CD4-positive, alpha-beta T cell treated with Interleukin-17A for 1 hour (primary cell): Measurements from ENCODE around the gene SLC29A4.
"Not testable (repeated sequence)": the region's sequence is repeated elsewhere in the genome, so short reads cannot be mapped to it uniquely, and the experiment has no call there.

Experiments
- DNase-seq: peaks from one replicate; pipeline ENCODE4 v3.0.0-alpha.2; 2020

The SLC29A4 gene

DNA sequence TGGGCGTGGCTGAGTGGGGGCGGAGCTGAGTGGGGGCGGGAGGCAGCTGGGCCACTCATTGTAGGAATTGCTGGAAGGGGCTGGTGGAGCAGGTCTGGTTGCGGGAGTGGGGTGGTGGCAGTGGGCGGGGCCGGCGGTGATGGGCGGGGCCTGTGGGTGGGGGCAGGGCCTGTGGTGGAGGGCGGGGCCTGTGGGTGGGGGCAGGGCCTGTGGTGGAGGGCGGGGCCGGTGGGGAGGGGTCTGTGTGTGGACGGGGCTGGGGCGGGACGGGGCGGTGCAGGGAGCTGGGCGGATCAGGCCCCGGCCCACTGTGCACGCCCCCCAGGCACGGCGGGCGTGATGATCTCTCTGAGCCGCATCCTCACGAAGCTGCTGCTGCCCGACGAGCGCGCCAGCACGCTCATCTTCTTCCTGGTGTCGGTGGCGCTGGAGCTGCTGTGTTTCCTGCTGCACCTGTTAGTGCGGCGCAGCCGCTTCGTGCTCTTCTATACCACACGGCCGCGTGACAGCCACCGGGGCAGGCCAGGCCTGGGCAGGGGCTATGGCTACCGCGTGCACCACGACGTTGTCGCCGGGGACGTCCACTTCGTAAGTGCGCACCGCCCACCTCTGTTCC lies 14.0 kb downstream of the SLC29A4 start:
- DNase-seq, result peak; percentile 80

DNA sequence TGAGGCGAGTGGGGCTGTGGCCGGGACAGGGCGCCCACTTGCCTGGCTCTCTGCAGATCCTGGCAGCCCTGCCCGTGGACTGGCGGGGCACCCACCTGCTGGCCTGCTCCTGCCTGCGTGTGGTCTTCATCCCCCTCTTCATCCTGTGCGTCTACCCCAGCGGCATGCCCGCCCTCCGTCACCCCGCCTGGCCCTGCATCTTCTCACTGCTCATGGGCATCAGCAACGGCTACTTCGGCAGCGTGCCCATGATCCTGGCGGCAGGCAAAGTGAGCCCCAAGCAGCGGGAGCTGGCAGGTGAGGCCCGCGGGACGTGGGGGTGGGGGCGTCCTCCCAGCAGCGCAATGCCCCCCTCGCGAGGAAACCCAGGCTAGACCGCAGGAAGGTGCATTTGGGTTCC lies 17.6 kb downstream of the SLC29A4 start:
- no peak for DNase-seq

DNA sequence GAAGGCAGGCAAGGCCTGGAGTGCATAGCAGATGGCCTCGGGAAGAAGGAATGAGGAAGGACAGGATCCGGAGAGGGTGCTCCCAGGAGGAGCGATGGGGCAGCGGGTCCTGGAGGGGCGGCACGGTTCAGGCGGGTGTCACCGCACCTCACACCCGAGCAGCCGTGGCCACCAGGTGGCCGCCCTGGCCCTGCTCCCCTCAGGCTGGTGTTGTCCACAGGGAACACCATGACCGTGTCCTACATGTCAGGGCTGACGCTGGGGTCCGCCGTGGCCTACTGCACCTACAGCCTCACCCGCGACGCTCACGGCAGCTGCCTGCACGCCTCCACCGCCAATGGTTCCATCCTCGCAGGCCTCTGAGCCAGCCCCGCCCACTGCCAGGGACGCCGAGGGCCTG lies 19.8 kb downstream of the SLC29A4 start:
- no peak for DNase-seq

DNA sequence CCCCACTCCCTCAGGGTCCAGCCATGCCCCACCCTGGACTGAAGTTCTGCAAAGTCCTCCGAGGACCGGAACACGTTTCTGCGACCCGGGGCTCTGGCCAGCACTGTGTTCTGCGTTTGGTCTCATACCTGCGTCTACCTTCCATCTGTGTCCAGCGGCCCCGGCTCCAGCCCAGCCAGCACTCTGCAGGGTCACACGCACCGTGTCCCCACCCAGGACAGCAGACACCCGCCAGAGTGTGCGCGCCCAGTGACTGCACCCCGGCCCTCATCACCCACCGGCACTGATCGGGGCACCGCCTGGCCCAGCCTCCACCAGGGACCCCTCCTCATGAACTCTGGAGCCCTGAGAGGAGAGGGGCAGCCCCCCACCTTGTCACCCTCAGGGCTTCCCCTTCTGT lies 20.3 kb downstream of the SLC29A4 start:
- no peak for DNase-seq

DNA sequence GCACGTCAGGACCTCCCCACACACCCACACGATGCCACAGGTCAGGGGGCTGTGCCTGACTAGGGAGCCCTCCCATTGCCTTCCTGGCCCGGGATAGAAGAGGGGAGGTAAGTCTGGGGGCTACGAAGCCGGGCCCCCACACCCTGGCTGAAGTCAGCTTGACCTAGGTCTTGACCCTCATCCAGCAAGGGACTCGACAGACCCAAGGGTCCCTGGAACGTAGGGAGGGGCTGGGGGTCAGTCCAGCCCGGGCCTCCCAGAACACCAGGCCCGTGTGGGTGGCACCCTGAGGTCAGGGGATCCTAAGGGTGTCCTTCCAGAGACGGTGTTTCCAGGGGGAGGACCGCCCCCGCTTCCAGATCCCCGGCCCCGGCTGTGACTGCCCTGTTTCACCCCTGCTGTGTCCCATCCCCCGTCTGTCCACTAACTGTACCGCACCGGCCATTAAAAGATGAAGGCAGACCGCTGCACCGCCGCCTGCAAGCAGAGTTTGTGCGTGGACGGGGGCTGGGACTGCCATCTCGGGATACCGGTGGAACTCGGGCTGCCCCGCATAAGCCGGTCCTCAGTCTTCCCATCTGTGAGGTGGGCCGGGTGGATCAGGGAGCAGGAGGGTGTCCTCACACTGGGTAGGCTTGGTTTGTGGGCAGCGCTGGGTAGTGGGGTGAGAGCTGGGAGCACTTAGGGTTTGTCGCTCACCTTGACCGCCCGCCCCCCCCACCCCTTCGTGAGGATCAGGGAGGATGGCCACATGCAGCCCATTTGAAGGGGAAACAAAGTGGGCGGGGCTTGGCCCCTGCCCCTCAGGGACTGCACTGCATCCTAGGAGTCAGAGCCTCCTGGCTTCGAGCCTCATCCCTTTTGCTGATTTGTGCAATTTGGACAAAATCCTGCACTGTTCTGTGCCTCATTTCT lies 21.1 kb downstream of the SLC29A4 start:
- no peak for DNase-seq

DNA sequence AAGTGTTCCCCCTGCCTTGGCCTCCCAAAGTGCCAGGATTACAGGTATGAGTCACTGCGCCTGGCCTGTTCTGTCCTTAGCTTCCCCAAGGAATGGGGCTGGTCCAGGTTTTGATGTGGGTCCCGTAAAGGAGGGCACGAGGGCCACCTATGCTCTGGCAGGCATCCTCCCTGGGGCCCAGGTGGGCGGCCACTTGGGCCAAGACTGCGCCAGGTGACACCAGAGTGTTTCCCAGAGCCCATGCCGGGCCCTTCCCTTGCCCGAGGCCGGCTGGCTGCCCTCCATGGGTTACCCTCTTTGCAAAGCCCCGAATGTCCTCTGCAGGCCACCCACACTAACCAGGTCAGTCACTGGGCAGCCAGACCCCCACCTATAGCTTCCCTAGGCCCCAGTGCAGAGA lies 22.3 kb downstream of the SLC29A4 start:
- DNase-seq, result not testable (repeated sequence)

DNA sequence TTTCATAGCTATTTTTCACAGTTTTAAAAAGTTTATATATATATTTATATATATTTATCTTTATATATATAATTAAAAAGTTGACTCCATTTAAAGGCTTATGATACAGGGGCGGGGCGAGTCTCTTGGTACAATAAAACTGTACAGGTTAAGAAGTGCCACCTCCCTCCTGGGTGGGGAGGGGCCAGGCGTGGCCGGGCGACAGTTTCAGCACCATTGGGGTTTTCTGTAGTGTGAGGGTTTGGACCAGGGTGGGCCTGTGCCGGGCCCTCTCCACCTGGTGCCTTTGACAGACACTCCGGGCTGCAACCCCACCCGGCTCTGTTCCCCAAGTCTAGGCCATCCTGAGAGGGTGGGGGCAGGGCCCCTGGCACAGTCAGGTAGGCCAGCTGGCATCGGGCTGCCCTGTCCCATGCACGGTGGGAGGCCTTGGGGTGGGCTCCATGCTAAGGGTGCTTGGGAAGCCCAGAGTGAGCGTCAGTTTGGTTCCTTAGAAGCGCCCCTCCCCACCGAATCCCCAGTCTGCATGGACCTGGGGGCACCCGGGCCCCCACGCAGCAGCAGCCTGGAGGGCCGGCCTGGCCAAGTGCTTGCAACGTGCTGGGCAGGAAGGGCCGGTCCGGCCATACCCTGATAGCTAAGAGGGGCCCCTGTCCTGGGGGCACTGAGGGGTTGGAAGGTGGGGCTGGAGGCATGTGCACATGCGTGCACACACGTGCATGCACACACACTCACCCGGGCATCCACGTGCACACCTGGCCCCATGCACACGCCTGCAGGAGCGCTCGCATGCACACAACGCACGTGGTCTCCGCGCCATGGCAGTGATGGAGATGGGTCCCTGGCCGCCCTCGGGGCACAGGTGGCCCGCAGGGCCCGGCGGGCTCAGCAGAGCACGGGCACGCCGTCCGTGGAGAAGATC lies 24.7 kb downstream of the SLC29A4 start:
- not testable (repeated sequence) for DNase-seq

DNA sequence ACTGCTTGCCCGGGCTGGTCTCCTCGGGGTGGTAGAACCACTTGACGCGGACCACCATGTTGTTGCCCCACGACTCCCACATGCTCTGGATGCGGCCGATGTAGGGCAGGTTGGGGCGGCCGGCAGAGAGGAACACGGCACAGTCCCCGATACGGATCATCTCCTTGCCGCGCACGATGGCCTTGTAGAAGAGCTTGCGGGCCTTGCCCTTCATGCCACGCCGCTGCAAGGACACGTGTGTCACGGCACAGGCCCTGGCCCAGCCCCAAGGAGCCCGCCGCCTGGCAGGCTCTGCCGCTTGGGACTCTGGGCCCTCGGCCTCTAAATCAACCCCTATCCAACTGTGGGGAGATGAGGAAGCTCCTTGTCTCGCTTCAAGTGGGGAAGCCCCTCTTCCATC lies 26.4 kb downstream of the SLC29A4 start:
- DNase-seq, result no peak

DNA sequence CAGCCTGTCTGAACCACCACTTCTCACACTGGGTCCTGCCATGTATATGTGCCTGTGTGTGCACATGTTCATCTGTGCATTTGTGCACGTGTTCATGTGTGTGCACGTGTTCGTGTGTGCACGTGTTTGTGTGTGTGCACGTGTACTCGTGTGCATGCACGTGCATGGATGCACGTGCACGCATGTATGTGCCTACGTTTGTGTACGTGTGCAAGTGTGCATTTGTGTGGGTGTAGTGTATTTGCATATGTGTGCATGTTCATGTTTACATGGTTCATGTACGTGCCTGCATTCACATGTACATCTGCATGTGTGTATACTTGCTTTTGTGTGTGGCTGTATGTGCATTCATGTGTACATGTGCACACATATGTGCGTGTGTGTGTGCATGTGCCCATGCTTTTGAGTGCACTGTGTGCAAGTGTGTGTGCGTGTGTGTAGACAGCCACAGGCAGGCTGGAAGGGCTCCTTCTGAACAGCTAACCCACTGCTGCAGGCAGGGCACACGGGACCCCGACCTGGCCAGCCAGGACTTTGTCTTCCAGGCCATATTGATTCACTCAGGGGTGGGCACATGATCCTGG lies 28.2 kb downstream of the SLC29A4 start:
- DNase-seq, result no peak

DNA sequence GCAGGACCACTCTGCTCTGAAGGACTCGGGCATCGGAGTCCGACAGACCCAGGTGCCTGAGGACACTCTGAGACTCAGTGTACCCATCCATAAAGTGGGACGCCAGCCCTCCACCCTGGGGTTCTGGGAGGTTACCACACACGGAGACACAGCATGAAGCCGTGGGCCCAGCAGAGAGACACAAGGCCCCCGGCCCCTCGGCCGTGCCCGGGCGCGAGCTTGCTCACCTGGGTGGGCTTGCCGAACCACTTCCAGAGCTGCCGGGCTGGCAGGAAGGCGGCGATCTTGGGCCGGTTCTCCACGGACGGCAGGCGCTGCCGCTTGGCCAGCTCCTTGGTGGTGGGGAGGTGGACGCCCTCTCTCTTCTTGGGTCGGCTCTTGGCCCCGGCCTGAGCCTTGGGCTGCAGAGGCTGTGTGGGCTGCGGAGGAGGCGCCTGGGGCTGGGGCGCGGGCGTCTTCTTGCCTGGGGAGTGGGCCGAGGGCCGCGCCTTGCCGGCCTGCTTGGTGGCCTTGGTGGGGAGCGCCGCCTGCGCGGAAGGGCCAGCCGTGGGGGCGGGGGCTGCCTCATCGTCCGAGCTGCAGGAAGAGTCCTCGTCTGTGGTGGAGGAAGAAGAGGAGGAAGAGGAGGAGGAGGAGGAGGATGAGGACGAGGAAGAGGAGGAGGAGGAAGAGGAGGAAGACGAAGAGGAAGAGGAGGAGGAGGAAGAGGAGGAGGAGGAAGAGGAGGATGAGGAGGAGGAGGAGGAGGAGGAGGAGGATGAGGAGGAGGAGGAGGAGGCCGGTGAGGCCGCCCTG lies 29.7 kb downstream of the SLC29A4 start:
- not testable (repeated sequence) for DNase-seq

DNA sequence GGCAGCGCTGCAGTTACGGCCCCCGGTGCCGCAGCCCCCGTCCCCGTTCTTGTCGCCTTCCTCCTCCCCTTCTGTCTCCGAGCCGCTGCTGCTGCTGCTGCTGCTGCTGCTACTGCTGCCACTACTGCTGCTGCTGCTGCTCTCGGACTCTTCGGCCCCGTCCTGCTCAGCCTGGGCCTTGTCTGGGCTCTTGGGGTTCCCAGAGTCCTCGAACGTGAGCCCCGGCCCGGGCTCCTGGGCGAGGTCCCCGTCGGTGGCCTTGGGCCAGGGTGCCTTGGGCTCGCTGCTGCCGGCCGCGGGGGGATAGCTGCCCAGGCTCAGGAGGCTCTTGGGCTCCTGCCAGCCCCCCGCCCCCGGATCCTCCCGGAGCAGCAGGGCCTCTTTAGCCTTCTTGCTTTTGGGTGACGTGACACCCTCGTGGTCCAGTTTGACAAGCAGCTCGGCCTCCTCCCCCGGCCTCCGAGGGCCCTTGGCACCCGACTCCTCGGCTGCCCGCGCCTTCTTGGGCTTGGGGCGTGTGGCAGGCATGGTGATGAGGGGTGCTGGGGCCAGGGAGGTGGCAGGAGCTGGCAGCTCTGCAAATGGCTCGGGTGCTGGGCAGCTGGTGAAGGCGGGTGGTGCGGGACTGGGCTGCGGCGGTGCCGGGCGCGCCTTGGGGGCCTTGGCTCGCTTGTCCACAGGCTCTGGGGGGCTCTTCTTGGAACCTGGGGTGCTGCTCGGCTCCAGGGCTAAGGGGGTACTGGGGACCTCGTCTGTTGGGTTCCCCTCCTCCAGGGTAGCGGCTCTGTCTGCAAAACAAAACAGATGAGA lies 30.5 kb downstream of the SLC29A4 start:
- DNase-seq, result not testable (repeated sequence)

DNA sequence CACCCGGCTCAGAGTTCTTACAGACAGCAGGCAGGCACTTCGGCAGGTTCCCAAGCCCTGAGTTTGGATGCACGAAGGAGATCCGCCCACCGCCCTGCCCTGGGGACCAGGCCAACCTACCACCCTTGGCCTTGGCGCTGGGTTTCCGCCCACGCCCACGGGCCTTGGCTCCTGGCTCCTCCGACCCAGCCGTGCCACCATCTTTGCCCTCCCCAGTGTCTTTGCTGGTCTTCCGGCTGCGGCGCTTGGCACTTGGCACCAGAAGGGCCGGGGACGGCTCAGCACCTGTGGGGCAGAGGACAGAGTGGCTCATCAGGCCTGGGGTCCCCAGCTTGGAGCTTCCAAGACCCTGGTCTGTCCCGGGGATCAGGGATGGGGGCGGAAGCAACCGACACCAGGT lies 32.1 kb downstream of the SLC29A4 start:
- no peak for DNase-seq

DNA sequence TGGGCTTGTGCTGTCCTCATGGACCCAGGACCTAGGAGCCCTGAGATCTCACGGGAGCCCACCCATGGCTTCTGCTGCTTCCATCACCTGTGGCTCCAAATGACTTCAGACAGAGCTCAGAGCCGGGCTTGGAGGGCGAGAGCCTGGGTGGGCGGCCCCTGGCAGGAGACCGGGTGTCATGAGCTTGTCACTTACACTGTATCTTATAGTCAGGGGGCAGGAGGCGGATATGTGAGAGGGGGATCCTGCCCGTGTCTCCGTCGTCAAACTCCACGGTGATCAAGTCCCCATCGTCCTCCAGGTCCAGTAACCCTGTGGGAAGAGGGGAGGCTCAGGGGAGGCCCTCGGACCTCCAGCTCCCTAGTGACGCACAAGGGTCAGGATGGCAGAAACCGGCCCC lies 33.0 kb downstream of the SLC29A4 start:
- DNase-seq, result no peak

DNA sequence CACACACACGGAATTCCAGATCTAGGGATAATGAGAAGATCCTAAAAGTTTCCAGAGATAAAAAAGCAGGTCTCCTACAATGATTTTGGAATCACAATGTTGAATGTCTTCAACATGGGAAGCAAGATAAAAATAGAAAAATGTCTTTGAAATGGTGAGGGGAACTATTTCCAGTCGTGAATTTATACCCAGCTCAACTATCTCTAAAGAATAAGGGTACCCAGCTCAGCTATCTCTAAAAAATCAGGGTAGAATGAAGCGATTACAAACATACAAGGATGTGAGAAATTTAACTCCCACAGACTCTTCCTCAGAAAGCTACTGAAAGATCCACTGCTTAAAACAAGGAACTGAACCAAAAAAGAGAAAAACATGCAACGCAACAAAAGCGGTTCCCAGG lies 35.9 kb downstream of the SLC29A4 start:
- not testable (repeated sequence) for DNase-seq

DNA sequence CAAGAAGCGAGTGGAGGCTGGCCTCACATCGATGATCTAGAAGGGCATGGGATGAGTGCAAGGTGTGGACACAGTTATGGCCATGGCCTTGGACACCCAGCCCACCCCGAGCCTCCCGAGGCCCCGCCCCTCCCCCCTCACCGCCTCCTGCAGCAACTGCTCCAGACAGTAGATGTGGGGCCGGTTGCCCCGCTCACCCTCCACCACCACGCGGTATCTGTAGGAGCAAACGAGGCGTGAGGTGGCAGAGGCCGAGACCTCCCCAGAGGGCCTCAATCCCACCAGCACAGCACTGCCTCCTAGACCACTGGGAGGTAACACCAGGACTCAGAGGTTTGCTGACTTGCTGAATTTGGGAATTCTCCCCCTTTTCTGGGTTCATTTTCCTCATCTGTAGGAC lies 37.6 kb downstream of the SLC29A4 start:
- no peak for DNase-seq

DNA sequence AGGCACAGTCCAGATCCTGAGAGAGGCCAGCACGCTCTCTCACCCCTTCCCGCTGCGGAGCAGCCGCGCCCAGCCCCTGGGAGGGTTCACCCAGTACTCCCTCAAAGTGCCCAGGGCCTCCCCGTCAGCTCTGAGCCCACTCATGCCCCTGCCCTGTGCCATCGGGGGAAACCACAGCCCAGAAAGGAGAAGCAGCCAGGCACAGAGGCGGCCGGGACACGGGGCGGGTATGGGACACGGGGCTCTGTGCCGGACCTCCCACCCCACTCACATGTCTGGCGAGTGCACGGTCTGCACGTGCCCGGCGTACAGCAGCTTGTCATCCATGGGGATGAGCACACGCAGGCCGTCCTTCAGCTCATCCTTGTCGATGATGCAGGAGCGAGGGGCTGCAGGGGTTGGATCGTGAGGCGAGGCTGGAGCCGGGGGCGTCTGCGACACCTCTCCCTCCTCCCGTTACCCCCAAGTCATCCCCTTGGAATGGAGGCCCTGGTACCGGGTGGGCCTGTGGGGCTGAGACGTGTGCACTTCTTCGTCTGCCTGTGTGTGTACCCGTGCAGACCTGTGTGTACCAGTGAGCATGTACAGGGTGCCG lies 38.2 kb downstream of the SLC29A4 start:
- DNase-seq, result no peak

DNA sequence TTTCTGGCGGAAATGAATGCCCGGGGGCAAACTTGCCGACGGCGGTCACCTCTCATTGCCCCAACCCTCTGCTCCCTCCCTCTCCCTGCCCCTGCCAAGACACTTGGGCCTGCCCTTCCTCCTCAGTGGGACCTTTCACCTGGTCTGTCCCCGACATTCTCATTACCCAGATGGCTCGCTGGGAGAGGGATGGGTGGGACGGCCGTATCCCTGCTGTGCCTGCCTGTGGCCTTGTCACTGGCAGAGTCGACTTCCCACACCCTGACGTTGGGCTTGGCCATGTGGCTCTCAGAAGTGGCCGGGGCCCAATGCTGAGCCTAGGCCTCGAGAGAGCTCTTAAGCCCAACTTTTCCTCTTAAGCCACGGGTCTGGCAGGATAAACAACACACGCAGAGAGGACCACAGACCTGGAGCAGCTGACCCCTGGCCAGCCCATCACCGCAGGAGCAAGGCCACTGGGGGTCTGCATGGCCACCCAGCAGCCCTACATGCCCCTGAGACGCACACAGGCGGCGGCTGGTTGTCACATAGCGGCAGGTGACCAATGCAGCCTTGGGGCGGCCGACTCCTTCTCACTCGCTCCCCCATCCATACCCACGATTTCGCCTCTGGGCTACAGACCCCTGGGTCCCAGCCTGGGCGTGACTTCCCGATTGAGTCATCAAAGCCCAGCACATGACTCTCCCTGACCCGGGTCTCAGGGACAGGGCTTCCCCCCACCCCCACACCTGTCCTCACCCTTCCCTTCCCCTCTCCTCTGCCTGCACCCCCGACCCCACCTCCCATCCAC lies 40.1 kb downstream of the SLC29A4 start:
- DNase-seq, result no peak

DNA sequence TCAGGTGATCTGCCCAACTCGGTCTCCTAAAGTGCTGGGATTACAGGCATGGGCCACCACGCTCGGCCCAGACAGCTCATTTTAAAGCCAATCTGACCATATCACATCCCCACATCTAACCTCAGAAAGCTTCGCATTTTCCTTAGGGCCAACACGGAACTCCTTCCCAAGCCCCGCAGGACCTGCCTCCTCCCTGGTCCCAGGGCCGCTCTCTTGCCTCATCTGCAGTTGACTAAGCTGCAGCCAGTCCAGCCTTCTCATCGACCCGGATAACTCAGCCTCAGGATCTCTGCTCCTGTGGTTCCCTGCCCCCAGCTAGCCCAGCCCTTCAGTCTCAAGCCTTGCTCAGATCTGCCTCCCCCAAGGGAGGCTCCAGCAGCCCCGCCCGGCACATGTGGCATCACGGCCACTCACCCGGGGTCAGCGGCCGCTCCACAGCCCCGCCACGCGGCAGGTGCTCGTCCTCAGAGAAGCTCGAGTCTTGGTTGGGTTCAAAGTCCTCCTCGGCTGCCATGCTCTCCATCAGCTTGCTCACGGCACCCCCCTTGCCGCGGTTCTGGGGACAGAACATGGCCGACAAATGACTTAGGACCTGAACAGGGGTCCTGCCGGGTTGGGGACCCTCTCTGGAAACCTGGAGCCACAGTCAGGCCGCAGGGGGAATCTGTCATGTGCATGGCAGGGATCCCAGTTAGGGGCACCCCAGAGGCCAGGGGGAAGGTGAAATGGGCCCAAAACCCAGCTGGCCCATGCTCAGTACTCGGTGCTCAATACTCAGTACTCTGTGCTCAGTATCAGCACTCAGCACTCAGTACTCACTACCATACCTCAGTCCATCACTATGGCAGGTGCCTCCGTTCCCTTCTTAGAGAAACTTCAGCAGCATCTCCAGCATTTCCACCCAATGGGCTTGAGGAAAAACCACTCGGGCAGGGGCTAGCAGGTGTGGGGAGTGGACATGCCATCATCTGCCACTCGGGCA lies 41.3 kb downstream of the SLC29A4 start:
- not testable (repeated sequence) for DNase-seq

DNA sequence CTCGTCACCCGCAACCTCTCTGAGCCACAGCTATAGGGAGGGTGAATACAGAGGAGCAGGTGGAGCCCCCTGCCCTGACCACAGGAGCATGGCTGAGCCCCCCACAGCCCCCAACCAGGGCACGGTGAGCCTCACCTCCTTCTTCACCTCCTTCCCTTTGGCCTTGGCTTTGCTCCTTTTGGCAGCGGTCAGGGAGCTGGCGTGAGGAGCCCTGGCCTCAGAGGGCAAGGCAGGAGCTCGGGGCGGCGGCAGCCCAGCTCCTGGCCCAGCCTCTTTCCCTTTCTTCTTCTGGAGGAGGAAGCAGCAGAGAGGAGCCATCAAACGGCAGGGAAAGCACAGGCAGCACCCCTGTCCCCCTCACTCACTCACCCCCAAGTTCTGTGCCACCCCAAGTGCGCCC lies 42.2 kb downstream of the SLC29A4 start:
- no peak for DNase-seq
